NCI-H82 treated with DMSO at 0.1 percent for 48 hours (cell line): ENCODE data around the gene PTPRD.

Experiments
- DNase-seq: peaks from one replicate; lab custom pipeline; 2025; ENCODE audit not compliant: unreplicated experiment; lab: John Stamatoyannopoulos, UW

PTPRD gene

DNA sequence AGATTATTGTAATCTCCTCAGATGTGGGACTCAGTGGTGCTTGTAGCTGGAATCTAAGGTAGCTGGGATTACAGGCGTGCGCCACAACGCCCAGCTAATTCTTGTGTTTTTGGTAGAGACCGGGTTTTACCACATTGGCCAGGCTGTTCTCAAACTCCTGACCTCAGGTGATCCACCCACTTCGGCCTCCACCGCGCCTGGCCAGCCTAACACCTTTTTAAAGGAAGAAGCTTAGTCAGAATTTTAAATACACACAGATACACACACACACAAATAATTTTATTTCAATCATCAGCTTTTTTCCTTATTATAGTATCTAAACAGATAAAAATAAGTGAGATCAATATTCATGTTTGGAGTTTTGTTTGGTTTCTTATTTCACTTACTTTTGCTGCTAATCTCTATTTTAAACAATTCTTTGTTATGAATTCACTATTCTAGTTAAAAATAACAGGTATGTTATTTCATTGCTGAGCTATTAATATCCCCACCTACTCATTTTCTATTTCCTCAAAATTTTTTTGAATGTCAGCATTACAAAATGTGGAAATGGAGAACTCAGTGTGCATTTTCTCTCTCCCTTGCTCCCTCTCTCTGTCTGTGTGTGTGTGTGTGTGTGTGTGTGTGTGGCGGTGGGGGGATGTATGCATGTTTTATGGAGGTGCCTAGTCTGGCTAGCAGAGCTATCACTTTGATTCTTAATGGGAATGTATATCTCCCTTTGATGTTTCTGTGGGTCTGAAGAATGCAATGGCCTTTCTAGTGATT is 1852.6 kb downstream of the PTPRD start:
- no peak for DNase-seq

DNA sequence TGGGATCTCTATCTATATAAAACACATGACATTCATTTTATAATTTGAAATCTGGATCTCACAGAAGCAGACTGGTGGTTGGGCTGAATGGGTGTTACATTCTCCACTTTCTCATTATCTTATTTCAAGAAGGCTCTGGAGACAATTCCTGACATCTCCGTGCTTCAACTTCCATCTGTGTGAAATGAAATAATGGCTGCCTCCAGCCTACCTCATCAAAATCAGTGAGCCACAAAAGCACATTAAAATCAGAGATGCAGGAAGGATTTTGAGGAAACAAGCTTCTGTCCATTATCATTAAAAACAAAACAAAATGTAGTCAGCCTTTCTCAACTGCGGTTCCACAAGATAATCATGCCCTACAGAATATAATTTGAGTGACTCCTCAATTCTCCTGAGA is 1854.9 kb downstream of the PTPRD start:
- DNase-seq: no peak

DNA sequence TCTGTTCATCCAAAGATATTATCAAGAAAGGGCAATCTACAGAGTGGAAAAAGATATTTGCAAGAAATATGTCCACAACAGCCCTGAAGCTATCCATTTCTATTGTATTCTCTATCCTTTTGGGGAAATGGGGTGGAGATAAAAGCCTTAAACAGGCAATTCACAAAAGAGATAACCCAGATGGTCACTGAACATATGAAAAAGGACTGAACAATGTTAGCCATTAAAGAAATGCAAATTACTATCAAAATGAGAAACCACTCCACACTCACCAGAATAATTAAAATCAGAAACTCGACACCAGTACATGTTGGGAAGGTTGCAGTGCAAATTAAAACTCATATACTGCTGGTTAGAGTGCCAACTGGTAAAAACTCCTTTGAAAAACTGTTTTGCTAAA is 1858.1 kb downstream of the PTPRD start:
- no peak for DNase-seq

DNA sequence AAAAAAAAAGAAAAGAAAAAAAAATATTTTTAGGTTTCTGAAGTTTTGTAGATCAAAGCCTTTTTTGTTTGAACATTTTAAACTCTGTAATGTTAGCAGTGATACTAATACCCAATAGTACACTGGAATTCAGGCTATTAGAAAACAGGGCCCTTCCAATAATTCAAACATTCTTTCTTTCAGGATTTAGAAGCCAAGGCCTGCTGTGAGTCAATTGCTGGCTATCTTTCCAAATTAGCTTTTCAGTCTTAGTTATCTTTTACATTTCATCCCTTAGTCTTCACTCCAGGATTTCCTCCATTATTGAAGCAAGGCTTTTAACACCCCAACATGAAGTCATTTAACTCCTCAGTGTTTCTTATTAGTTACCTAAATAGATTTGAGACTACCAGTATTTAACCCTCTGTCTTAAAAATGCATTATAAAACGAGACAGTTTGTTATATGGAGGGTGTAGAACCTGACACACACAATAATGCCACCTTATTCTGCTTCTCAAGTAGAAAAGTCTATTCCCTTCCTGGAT is 1861.3 kb downstream of the PTPRD start:
- no peak for DNase-seq

DNA sequence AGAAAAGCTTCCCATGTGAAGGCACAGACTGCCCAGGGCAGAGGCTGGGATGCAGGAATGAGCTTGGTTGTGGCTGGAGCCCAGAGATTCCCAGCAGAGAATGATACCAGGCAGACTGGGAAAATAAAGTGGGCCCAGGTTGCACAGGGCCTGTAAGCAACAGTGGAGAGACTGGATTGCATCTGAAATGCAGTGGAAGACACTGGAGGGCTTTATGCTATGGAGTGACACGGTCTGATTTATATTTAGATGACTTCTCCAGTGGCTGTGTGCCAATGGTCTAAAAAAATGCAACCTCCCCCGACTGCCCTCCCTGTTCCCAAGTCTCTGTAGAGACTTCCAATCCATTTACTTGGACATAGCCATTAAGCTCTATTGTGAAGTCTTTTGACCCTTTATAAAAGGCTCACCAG is 1862.2 kb downstream of the PTPRD start:
- no peak for DNase-seq

DNA sequence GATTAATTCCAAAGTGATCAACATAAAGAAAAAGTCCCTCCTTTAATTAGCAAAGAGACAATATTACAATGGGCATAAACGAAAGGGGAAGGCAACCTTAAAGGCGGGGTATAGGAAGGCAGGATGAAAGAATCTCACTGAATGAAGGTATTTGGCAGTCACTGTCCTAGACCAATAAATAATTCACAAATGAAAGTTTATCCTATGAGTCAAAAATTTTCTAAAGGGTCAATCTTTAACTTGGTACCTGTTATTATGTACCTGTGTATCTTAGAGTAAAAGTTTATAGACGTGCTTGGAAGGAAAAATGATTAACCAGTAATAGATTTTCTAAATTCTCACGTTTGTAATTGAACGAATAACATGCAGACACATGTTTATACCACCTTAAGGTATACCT is 1867.5 kb downstream of the PTPRD start:
- DNase-seq: no peak

DNA sequence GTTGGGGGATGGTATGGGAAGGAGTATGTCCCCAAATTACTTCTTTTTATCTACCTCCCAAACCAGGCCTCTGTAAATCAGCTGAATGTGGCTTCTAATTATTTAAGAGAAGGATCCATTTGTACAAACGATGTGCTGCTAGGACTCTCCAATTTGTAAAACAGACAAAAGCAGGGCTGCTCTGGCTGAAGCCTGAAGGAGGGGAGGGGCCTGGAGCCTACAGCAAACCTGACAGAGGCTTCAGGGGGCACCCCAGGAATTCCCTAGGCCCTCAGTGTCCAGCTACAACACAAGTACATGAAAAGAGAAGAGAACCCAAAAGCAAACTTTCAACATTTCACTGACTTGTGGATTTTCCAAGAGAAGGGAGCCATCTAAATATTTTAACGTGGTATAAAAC is 1873.9 kb downstream of the PTPRD start:
- no peak for DNase-seq

DNA sequence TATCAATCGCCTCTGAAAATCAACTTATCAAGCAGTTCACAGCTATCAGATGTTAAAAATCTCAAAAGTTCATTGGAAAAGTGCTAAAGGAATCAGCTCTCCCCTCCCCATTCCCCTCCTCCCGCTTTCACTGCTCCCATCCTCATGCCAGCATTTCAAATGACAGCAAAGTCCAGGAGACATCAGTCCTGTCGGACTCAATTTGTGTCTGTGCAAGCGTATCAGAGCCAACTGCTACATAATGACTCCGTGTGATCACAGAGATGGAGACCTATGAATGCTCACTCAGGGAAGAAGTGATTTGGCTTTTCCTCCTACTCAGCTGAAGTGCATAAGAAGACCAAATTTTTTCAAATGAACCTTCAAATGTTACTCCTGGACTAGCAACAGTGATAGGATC is 1876.0 kb downstream of the PTPRD start:
- DNase-seq: no peak

DNA sequence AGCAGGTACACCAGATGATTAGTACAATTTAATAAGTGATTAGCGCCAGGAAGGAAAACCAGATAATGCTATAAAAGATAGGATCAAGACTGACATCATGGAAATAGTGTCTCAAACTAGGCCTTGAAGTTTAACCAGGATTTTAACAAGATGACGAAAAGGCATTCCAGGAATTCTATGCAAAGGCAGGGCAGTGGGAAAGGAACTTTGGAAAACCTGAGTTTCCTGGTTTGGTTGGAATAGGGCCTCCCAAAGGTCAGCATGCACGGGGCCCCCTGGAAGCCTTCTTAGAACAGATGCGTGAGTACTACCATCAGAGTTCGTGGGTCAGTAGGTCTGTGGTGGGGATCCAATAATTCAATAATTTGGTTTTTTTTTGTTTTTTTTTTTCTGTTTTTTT is 1878.0 kb downstream of the PTPRD start:
- DNase-seq: no peak

DNA sequence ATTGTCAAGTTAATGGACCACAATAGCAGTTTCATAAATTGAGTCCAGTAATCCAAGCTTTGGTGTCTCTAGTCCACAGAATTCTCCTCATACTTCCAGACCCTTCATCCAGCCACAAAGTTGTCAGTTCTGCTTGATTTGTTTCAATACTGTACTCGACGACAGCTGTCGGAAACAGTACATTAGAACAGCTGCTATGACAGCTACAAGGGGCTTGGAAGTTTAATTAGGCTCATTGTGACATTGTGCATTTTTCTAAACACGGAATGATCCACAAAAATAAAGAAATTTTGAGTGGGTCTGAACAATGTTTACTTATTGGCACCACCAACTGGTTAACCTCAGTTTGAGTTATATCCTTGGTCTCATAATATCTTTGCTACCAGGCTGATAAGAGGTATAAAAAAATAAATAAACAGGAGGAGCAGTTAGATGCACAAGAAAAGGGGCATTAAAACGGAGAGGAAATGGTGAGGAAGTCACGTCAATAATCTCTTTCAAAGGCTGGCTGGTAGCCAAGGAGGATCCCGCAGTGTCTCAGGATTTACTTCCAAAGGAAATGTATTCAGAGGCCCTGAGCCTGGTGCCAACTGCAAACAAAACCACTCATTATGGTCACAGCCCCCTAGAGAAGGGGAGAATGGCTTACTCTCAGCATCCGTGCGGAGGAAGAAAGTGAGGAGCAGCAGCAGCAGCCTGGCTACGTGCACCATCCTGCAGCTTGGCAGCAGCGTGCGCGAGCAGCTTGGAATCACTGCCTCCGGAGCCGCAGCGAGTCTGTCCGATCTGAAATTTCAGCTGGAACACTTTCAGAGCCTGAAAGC is 1879.5 kb downstream of the PTPRD start:
- DNase-seq: peak; percentile 3

DNA sequence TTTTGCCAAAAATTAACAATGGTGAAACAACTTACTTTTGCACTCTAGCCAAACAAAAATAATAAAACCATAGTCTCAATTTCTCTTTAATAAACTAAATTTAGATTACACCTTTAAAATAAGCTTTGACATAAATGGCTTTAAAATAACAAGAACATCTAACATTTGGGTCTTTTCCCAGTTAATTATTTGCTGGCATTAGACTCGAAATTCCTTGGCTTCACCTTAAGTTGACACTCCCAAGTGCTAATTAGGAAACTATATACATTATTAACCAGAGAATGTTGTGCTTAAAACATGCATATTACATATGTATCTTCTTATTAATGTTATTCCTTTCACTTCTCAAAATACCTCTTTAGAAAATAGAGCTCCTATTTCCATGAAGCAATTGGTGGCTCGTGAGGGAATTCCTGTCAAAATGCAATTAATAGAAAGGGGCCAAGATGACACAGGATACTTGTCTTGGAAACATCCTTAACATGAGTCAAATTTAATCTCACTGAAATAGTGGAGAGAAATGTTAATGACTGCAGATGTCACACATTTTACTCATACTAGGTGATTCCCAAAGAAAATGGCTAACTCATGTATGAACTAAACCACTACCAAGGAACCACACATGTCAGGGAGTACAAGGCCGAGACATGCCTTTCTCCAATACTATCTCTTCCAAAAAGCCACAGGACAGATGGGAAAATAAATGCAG is 1880.3 kb downstream of the PTPRD start:
- no peak for DNase-seq

DNA sequence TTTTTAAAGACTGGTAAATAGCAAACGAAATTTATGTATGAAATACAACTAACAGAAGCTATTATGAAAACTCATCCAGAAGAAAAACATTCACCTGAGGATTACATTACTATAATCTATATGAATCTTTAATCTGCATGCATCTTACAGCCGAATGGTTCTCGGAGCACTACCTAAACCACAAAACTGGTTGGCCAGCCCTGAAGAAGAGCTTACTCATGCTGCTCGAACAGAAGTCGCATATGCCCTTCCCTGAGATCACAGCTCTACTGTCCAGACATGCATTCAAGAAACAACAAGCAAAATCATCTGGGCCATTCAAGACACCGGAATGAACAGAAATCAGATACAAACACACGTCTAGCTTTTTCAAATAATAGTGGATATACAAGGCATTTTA is 1882.2 kb downstream of the PTPRD start:
- DNase-seq: no peak

DNA sequence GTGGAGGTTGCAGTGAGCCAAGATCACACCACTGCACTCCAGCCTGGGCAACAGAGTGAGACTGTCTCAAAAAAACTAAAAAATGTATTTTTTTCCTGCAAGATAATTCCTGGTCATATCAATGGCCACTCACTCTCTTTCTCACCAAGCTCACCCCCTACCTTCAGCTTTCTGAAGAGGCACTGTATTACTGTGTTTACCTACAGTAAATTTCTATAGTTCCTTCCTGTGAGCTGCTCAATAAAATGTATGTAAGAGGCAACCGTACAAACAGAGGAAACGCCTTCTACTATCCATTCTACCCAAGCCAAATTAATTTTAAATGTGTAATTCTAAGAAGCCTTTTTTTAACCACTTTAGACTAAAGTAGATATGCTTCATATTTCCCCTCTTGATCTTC is 1883.9 kb downstream of the PTPRD start:
- no peak for DNase-seq

DNA sequence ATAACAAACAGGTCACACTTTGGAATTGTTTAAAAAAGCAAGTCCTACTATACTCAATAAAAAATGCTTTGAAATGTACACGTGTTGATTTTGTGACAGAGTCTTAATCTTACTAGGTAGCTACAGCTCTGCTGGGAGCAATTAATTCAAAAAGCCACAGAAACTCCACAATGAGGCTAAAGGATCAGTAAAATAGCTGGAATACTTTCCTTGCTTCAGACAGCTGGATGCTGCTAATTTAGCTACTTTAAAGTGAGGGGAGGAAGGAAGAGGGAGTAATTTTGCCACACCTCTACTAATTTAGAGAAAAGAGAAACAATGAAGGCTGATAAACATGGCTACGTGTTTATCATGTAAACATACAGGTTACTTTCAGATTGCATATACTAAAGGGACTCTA is 1885.6 kb downstream of the PTPRD start:
- no peak for DNase-seq

DNA sequence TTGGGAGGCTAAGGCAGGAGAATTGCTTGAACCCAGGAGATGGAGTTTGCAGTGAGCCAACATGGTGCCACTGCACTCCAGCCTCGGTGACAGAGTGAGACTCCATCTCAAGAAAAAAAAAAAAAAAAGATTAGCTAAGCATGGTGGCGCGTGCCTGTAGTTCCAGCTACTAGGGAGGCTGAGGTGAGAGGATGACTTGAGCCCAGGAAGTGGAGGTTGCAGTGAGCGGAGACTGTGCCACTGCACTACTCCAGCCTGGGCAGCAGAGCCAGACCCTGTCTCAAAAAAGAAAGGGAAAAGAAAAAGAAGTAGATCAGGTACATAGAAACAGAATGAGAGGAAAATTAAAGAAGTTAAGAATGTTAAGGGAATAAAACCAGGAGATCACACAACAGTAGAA is 1886.1 kb downstream of the PTPRD start:
- DNase-seq: no peak

DNA sequence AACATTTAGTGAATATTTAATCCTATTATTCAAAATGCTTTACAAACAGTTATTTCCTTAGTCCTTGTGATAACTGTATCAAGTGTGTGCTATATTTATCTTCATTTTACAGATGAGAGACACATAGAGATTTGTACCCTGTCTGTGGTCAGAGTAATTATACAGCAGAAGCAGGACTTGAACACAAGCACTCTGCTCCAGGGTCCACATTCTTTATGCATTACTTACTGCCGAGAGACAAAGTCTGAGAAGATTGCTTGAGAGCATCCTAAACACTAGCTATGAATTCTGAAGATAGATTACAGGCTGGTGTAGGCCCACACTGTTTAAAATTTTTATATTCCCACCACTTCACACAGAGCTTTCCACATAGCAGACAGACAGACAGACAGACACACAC is 1887.2 kb downstream of the PTPRD start:
- no peak for DNase-seq

DNA sequence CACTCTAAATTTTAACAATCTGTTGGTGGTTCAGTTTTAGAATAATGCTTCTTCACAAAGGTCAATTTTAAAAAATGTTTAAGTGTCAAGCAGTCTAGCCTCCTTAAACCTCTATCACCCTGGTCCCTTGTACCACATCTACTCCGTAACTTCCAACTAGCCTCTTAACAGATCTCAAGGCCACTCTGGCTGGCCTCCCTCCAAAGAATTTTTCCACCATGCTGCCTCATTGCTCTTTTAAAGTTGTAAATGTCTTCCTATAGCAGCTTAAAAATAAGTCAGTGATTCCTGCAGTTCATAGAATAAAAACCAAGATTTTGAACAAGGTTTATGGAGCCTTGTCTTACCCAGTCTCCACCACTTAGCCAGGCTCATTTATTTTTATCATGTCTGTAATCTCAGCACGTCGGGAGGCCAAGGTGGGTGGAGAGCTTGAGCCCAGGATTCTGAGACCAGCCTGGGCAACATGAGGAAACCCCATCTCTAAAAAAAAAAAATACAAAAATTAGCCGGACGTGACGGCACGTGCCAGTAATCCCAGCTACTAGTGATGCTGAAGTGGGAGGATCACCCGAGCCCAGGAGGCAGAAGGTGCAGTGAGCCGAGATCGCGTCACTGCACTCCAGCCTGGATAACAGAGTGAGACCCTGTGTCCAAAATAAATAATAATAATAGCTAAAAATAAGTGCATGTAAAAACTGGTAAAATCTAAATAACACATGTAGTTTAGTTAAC is 1888.4 kb downstream of the PTPRD start:
- DNase-seq: no peak

DNA sequence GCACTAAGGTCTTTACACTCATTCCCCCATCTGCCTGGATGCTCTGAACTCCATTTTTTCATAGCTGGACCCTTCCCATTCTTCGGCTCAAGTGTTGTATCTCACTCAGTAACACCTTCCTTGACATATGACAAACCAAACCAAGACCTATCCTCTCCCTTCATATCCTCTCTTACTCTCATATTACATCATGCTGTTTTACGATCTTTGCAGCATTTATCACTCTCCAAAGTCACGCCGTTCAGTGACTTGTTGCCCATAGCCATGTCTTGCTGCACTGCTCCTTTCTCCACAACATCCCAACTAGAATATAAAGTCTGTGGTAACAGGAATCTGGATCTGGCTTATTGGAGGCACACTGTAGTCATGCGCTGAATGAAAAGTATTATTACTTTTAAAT is 1889.6 kb downstream of the PTPRD start:
- DNase-seq: no peak

DNA sequence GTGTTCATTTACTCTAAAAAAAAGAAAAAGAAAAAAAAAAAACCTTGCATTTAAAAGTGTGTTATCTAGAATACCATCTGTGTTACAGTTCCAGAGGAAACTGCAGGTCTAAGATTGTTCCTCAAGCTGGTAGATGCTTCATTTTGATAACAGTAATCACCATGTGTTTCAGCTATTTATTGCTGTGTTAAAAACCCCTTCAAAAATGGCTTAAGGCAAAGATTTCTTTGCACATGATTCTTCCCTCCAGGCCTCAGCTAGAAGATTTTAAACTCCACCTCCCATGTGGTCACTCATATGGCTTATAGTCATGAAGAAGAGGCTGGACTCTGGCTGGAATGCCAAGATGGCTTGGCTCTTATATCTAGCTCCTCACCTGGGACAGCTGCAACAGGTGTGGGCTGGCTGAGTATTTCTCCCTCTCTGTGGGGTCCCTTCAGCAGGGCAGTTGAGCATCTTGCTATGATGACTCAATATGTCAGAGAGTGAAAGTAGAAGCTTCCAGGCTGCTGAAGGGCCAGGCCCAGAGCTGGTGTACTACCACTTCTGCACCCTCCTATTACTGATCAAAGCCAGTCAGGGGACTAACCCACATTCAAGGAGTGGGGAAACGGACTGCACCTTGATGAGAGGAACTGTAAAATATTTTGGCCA is 1892.8 kb downstream of the PTPRD start:
- DNase-seq: no peak

DNA sequence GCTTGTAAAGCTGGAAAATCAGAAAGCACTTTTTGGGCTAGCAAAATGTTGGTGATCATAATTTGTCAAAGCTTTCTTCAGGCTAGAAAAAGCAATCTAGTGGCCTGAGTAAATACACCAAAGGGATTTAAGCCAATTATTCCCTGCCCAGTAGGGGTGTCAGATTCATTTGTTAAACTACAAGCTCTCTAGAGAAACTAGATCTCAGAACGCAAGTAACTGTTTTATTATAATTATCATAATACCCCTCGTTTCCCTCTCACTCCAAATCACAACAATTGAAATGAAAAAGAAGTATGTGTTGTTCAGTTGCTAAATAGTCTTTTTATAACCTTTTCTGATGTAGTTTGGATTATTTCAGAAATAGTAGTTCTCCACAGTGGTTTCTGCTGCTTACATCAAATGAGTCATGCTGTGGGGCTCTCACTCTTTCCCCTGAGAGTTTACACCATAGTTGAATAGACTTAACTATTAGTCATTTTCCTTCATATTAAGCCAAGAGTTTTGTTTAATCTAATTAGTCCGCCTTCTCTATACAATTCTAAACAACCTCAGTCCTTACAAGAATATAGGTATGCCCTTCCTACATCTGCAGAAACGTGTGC is 1894.6 kb downstream of the PTPRD start:
- no peak for DNase-seq
